ENCODE data around the gene CNIH2.
A peak's percentile ranks its signal among the peaks of the same experiment; 100 is the strongest.

CNIH2 gene

GRCh38 chr11:66325263-66325671 is 47.3 kb downstream of the CNIH2 start:
- Mint-ChIP-seq H3K4me1 (ENCODE audit: low read depth) (peaks cover 13% of the 10 kb centered on the region), H3K4me3 (no peak overlapping the region), H3K9me3 (no peaks in the 10 kb centered on the region), H3K27ac (no peak overlapping the region), H3K27me3 (peaks cover 6% of the 10 kb centered on the region), H3K36me3 (ENCODE audit: low read depth) (no peaks in the 10 kb centered on the region)
- intact Hi-C loops (cut with micrococcal nuclease) = no loop called here

- H3K27me3 Mint-ChIP-seq = peaks cover 5% of the 10 kb centered on the region
- no peak overlapping the region for H3K4me3 Mint-ChIP-seq
- H3K4me1 Mint-ChIP-seq (ENCODE audit: low read depth) = peaks cover 13% of the 10 kb centered on the region
- H3K9me3 Mint-ChIP-seq = no peaks in the 10 kb centered on the region
- peaks cover under 1% of the 10 kb centered on the region for H3K36me3 Mint-ChIP-seq (ENCODE audit: low read depth)
- H3K27ac Mint-ChIP-seq = peak overlapping the region; percentile 1
- intact Hi-C loops (cut with micrococcal nuclease) = no loop called here
Observed at GRCh38 chr11:66326261-66327111, 48.5 kb downstream of the CNIH2 start.

DNA sequence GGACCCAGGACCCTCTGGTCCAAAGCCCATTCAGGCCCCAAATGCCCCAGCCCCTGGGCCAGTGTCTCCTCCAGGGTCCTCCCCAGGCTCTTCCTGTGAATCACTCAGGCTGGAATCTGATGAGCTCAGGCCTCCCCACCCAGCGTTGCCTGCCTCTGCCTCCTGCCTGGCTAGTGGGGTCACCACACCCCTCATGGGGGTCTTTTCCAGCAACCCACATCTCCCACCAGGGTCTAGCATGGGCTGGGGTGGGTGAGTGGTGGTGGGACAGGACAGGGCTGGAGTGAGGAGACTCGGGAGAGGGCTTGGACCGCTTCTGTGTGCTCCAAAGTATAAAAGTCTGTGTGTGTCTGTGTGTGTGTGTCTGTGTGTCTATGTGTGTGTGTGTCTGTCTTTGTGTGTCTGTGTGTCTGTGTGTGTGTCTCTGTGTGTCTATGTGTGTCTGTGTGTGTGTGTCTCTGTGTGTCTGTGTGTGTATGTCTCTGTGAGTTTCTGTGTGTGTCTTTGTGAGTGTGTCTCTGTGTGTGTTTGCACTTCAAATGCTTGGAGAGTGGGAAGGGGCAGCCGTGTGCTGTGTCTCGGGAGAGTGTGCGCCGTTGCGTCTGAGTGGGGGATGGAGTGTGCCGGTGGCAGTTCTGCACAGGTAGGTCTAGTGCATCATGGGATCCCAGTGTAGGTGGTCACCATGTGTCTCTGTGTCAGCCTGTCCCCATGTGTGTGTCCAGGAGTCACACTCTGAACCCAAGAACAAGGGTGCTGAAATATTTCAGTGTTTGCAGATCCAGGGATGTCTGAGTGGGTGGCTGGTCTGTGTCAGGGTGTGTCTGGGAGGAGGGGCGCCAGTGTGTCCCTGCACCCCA is 49.4 kb downstream of the CNIH2 start:
- H3K4me3 Mint-ChIP-seq = no peak overlapping the region
- no peak overlapping the region for H3K27ac Mint-ChIP-seq
- peaks cover 9% of the 10 kb centered on the region for H3K36me3 Mint-ChIP-seq (ENCODE audit: low read depth)

GRCh38 chr11:66328031-66328301 is 50.0 kb downstream of the CNIH2 start:
- no peak overlapping the region for H3K27ac Mint-ChIP-seq
- peaks cover 13% of the 10 kb centered on the region for H3K4me1 Mint-ChIP-seq (ENCODE audit: low read depth)
- intact Hi-C loops (cut with micrococcal nuclease) = loop anchor here (1.0 kb wide), 1 partner anchor 17 kb away; no protein-coding TSS in a partner anchor
- no peak overlapping the region for H3K4me3 Mint-ChIP-seq
- peaks cover 15% of the 10 kb centered on the region for H3K36me3 Mint-ChIP-seq (ENCODE audit: low read depth)
- peaks cover 5% of the 10 kb centered on the region for H3K27me3 Mint-ChIP-seq
- no peaks in the 10 kb centered on the region for H3K9me3 Mint-ChIP-seq

More for the DNA sequence above, 49.4 kb downstream of the CNIH2 start:
- Mint-ChIP-seq H3K27me3 (peaks cover 5% of the 10 kb centered on the region), H3K4me1 (ENCODE audit: low read depth) (peaks cover 13% of the 10 kb centered on the region), H3K9me3 (no peaks in the 10 kb centered on the region)
- intact Hi-C loops (cut with micrococcal nuclease) = loop anchor here (1.0 kb wide), 1 partner anchor 16 kb away; no protein-coding TSS in a partner anchor

- Mint-ChIP-seq H3K4me1 (ENCODE audit: low read depth) (peaks cover 13% of the 10 kb centered on the region), H3K27me3 (peaks cover 5% of the 10 kb centered on the region), H3K9me3 (no peaks in the 10 kb centered on the region), H3K27ac (peak overlapping the region; percentile 30), H3K4me3 (no peak overlapping the region), H3K36me3 (ENCODE audit: low read depth) (peaks cover 20% of the 10 kb centered on the region)
- intact Hi-C loops (cut with micrococcal nuclease) = loop anchor here (1.0 kb wide), 1 partner anchor 17 kb away; no protein-coding TSS in a partner anchor
Observed at GRCh38 chr11:66328302-66329144, 50.5 kb downstream of the CNIH2 start.

DNA sequence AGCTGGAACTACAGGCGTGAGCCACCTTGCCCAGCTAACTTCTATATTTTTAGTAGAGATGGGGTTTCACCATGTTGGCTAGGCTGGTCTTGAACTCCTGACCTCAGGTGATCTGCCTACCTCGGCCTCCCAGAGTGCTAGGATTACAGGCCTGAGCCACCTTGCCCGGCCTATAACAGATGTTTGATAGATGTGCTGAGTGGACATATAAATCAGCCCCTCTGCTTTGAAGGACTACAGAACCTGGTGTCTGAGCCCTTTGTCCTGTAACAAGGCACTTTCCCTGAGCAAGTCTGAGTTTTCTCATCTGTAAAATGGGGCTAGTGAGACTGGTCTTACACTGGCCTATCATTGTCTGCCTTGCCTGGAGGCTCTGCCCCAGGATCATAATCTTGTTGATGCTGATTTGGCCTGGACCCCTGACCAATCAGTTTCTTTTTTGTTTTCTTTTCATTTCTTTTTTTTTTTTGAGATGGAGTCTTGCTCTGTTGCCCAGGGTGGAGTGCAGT is 51.2 kb downstream of the CNIH2 start:
- peaks cover 16% of the 10 kb centered on the region for H3K4me1 Mint-ChIP-seq (ENCODE audit: low read depth)
- no peaks in the 10 kb centered on the region for H3K9me3 Mint-ChIP-seq
- intact Hi-C loops (cut with micrococcal nuclease) = no loop called here
- H3K27ac Mint-ChIP-seq = no peak overlapping the region
- H3K27me3 Mint-ChIP-seq = peaks cover 5% of the 10 kb centered on the region
- H3K36me3 Mint-ChIP-seq (ENCODE audit: low read depth) = peaks cover 27% of the 10 kb centered on the region
- H3K4me3 Mint-ChIP-seq = no peak overlapping the region

DNA sequence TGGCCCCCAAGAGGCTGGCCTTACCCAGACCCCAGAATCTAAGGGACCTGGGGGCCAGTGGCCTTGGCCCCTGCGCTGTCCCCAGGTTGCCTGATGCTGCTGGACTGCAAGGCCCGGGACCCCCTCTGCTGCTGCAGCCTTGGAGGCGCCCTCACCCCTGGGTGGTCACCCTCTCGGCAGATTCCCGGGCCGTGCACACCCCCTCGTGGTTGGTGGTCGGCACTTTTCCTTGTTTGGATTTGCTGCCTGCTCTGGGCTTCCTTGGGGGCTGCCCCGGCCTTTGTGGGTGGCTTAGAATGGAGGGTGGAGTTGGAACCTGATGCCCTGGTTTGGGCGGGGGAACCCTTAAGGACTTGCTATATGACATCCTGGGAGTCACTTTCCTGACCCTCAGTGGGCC is 53.0 kb downstream of the CNIH2 start:
- Mint-ChIP-seq H3K4me1 (ENCODE audit: low read depth) (peaks cover 27% of the 10 kb centered on the region), H3K4me3 (no peak overlapping the region), H3K36me3 (ENCODE audit: low read depth) (peaks cover 36% of the 10 kb centered on the region), H3K9me3 (no peaks in the 10 kb centered on the region), H3K27me3 (peaks cover 5% of the 10 kb centered on the region), H3K27ac (no peak overlapping the region)
- intact Hi-C loops (cut with micrococcal nuclease) = no loop called here

DNA sequence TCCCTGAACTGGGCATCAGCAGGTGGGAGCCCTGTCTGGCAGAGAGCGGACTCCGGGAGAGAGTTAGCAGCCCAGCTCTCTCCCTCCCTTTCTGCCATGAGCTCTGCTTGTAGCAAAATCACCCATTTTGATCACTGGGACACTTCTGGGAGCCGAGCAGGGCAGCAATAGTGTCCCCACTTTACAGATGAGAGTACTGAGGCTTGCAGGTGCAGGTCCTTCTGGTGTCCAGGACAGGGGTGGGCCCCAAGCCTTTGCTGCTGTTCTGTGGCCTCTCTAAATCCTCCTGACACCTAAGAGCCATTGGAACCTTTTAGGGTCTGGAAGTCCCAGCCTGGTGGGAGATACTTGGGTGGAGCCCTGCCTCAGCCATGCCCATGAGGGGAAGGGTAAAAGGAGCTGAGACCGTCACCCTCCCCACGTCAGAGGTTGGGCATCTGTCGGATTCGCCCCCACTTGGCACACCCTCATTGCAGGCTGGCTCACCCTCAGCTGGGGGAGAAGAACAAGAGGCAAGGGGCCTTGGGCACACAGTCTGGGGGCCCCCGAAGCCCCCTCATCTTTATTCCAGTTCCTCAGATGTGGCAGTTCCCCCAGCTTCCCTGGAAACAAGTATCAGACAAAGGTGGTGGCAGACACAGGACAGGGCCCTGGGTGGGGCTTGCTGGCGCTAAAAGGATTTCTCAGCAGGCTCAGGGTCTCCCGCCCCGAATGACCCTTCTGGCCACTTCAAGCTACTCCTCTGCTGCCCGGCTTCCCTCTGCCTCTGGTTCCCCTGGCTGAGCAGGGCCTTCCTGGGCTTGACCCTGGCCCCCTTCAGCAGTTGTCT is 53.8 kb downstream of the CNIH2 start:
- Mint-ChIP-seq H3K27ac (no peak overlapping the region), H3K4me3 (no peak overlapping the region), H3K4me1 (ENCODE audit: low read depth) (peaks cover 33% of the 10 kb centered on the region), H3K27me3 (peaks cover 3% of the 10 kb centered on the region), H3K36me3 (ENCODE audit: low read depth) (peaks cover 41% of the 10 kb centered on the region), H3K9me3 (no peaks in the 10 kb centered on the region)
- intact Hi-C loops (cut with micrococcal nuclease) = no loop called here

GRCh38 chr11:66332371-66333219 is 54.6 kb downstream of the CNIH2 start:
- intact Hi-C loops (cut with micrococcal nuclease) = no loop called here
- Mint-ChIP-seq H3K27me3 (peaks cover 3% of the 10 kb centered on the region), H3K36me3 (ENCODE audit: low read depth) (peaks cover 50% of the 10 kb centered on the region), H3K4me3 (no peak overlapping the region), H3K9me3 (no peaks in the 10 kb centered on the region), H3K4me1 (ENCODE audit: low read depth) (peaks cover 42% of the 10 kb centered on the region), H3K27ac (peak overlapping the region; percentile 30)

DNA sequence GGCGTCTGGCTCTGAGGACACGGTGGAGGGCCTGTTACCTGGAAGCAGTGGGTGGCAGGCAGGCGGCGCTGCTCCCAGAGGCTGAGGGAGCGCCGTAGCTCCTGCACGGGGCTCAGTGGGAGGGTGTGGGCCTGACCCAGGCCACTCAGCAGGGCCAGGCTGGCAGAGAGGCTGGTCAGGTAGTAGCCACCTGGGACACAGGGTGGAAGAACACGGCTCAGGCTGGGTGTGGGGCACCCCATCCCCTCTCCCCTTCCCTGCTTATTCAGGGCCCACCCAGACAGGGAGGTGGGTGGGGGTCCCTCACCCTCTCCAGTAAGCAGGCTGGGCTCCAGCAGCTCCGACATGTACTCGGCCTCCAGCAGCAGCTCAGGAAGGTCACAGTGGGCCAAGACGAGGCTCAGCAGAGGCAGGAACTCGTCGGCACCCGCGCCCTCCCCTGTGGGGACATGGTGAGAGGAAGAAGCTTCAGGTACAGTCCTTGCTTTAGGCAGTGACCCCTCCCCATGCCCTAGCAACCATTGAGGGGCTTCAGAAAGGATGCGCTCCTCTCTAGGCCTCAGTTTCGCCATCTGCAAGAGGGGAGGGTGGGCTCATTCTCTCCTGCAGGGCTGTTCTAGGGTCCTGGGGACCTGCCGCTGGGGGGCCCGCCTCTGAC is 55.4 kb downstream of the CNIH2 start:
- H3K4me1 Mint-ChIP-seq (ENCODE audit: low read depth) = peaks cover 41% of the 10 kb centered on the region
- peaks cover 3% of the 10 kb centered on the region for H3K27me3 Mint-ChIP-seq
- H3K36me3 Mint-ChIP-seq (ENCODE audit: low read depth) = peaks cover 57% of the 10 kb centered on the region
- intact Hi-C loops (cut with micrococcal nuclease) = no loop called here
- H3K9me3 Mint-ChIP-seq = no peaks in the 10 kb centered on the region
- no peak overlapping the region for H3K4me3 Mint-ChIP-seq
- H3K27ac Mint-ChIP-seq = no peak overlapping the region
